ENCODE data around the gene MED13L.

MED13L gene

GRCh38 chr12:116174904-116175303 lies 102.6 kb downstream of the MED13L start:
- no peak for DNase-seq

GRCh38 chr12:116174006-116174405 lies 103.5 kb downstream of the MED13L start:
- DNase-seq, result no peak

GRCh38 chr12:116172224-116172849 lies 105.2 kb downstream of the MED13L start:
- no peak for DNase-seq

- no peak for DNase-seq
These were observed 105.9 kb downstream of the MED13L start for GRCh38 chr12:116171549-116171948.

- DNase-seq, result no peak
These were observed 108.4 kb downstream of the MED13L start for GRCh38 chr12:116169071-116169470.

- no peak for DNase-seq
These were observed 111.2 kb downstream of the MED13L start for GRCh38 chr12:116166306-116166705.

- DNase-seq, result peak; percentile 27
These were observed 112.5 kb downstream of the MED13L start for GRCh38 chr12:116165036-116165425.

- DNase-seq, result peak; percentile 90
These were observed 113.0 kb downstream of the MED13L start for GRCh38 chr12:116164250-116165035.

GRCh38 chr12:116162071-116162470 lies 115.4 kb downstream of the MED13L start:
- peak; percentile 47 for DNase-seq

GRCh38 chr12:116161588-116161987 lies 115.9 kb downstream of the MED13L start:
- peak; percentile 85 for DNase-seq

- DNase-seq, result no peak
These were observed 116.5 kb downstream of the MED13L start for GRCh38 chr12:116160883-116161458.

- DNase-seq, result peak; percentile 48
These were observed 117.3 kb downstream of the MED13L start for GRCh38 chr12:116160231-116160630.

GRCh38 chr12:116159593-116160200 lies 117.8 kb downstream of the MED13L start:
- DNase-seq, result no peak

GRCh38 chr12:116159175-116159574 lies 118.3 kb downstream of the MED13L start:
- DNase-seq, result peak; percentile 75

- peak; percentile 95 for DNase-seq
These were observed 119.6 kb downstream of the MED13L start for GRCh38 chr12:116157845-116158267.

- no peak for DNase-seq
These were observed 120.9 kb downstream of the MED13L start for GRCh38 chr12:116156614-116157013.

GRCh38 chr12:116155383-116155782 lies 122.1 kb downstream of the MED13L start:
- DNase-seq, result no peak

GRCh38 chr12:116153983-116154382 lies 123.5 kb downstream of the MED13L start:
- DNase-seq, result peak; percentile 27

GRCh38 chr12:116153113-116153512 lies 124.4 kb downstream of the MED13L start:
- DNase-seq, result peak; percentile 82

GRCh38 chr12:116152268-116152667 lies 125.2 kb downstream of the MED13L start:
- no peak for DNase-seq

GRCh38 chr12:116150452-116150851 lies 127.0 kb downstream of the MED13L start:
- no peak for DNase-seq

- DNase-seq, result no peak
These were observed 127.5 kb downstream of the MED13L start for GRCh38 chr12:116150001-116150400.

GRCh38 chr12:116148844-116149243 lies 128.6 kb downstream of the MED13L start:
- no peak for DNase-seq

- DNase-seq, result no peak
These were observed 131.1 kb downstream of the MED13L start for GRCh38 chr12:116146386-116146785.

Data from NCI-H69 (cell line).